Activated B cell treated with CpG ODN at 0.5 μM for 24 hours (primary cell): ENCODE results near the gene TBK1. TPM values are rescaled to one million over a fixed set of nuclear protein-coding genes. Genes with fewer than 3 reads are reported as not detected.

Experiments
- ATAC-seq: fragments of 200-7000 bp; cut with Tn5 transposase; one replicate; pipeline ENCODE4 v1.10.0; 2021; ENCODE audit warnings: low read depth, mild to moderate bottlenecking, moderate library complexity
- CTCF ChIA-PET: fragments of 350-600 bp; sonication (Branson Sonifier 250); formaldehyde crosslinking; loops from one replicate; lab custom pipeline; 2021; ENCODE audit warnings: antibody characterized with exemption; lab: Charles Lee
- POLR2A ChIA-PET: fragments of 350-600 bp; sonication (Branson Sonifier 250); formaldehyde crosslinking; loops from one replicate; lab custom pipeline; 2021; ENCODE audit warnings: antibody characterized with exemption; lab: Charles Lee
- DNase-seq: peaks from one replicate; pipeline ENCODE4 v3.0.0; 2022
- H3K27ac Mint-ChIP-seq: one replicate; pipeline ENCODE4 v1.8.0; 2020; ENCODE audit warnings: mixed read lengths
- H3K27me3 Mint-ChIP-seq: one replicate; pipeline ENCODE4 v1.8.0; 2021; ENCODE audit warnings: mixed read lengths
- H3K36me3 Mint-ChIP-seq: one replicate; pipeline ENCODE4 v1.8.0; 2021; ENCODE audit warnings: low read depth, mixed read lengths
- H3K4me1 Mint-ChIP-seq: one replicate; pipeline ENCODE4 v1.8.0; 2021; ENCODE audit warnings: mixed read lengths
- H3K4me3 Mint-ChIP-seq: one replicate; pipeline ENCODE4 v1.8.0; 2020; ENCODE audit warnings: mild to moderate bottlenecking, mixed read lengths
- H3K9me3 Mint-ChIP-seq: one replicate; pipeline ENCODE4 v1.8.0; 2020; ENCODE audit warnings: mixed read lengths
- CTCF ChIP-seq: fragments of 200-600 bp; IDR thresholded peaks from one replicate; pipeline ENCODE4 v1.8.0; 2022; ENCODE audit warnings: antibody characterized with exemption, mild to moderate bottlenecking
- intact Hi-C: fragments of 100-400 bp; cut with micrococcal nuclease; formaldehyde crosslinking; loops from one replicate; pipeline ENCODE4 v1.15.1; 2024
- total RNA-seq: library from RNA; stranded (reverse); gene quantifications from 2 replicates; pipeline ENCODE4 v1.2.3, GENCODE V29; 2022

The TBK1 gene
- total RNA-seq, 1 donor from 2014 or later = 37.4 TPM

GRCh38 chr12:64418209-64418608, 33.7 kb upstream of the TBK1 start:
- intact Hi-C loops = loop anchor here (5.0 kb wide), 1 partner anchor 69 kb away; no protein-coding TSS in a partner anchor
- H3K4me1 Mint-ChIP-seq = no peaks in the 10 kb centered on the region
- TF ChIP-seq CTCF = no peak
- no peak overlapping the region for H3K27ac Mint-ChIP-seq
- DNase-seq (no peak), ATAC-seq (no peak)
- CTCF ChIA-PET = no interaction called here
- no peaks in the 10 kb centered on the region for H3K9me3 Mint-ChIP-seq
- no peaks in the 10 kb centered on the region for H3K27me3 Mint-ChIP-seq
- H3K4me3 Mint-ChIP-seq = no peak overlapping the region
- POLR2A ChIA-PET = no interaction called here
- peaks cover 84% of the 10 kb centered on the region for H3K36me3 Mint-ChIP-seq

- Mint-ChIP-seq H3K9me3 (no peaks in the 10 kb centered on the region), H3K27me3 (no peaks in the 10 kb centered on the region), H3K27ac (no peak overlapping the region), H3K4me1 (no peaks in the 10 kb centered on the region), H3K4me3 (no peak overlapping the region), H3K36me3 (peaks cover 86% of the 10 kb centered on the region)
- no peak for DNase-seq
- no peak for ATAC-seq
- no peak for TF ChIP-seq CTCF
- ChIA-PET CTCF (no interaction called here), POLR2A (no interaction called here)
- intact Hi-C loops = loop anchor here (5.0 kb wide), 1 partner anchor 68 kb away; no protein-coding TSS in a partner anchor
Measured at GRCh38 chr12:64419696-64420095, 32.2 kb upstream of the TBK1 start.

GRCh38 chr12:64427988-64428387, 23.9 kb upstream of the TBK1 start:
- no peaks in the 10 kb centered on the region for H3K4me1 Mint-ChIP-seq
- intact Hi-C loops = no loop called here
- DNase-seq (no peak), ATAC-seq (no peak)
- ChIA-PET CTCF (no interaction called here), POLR2A (no interaction called here)
- H3K27ac Mint-ChIP-seq = no peak overlapping the region
- no peak overlapping the region for H3K4me3 Mint-ChIP-seq
- peaks cover 88% of the 10 kb centered on the region for H3K36me3 Mint-ChIP-seq
- TF ChIP-seq CTCF = no peak
- no peaks in the 10 kb centered on the region for H3K9me3 Mint-ChIP-seq
- H3K27me3 Mint-ChIP-seq = no peaks in the 10 kb centered on the region

GRCh38 chr12:64428956-64429355, 23.0 kb upstream of the TBK1 start:
- intact Hi-C loops = no loop called here
- Mint-ChIP-seq H3K36me3 (peaks cover 86% of the 10 kb centered on the region), H3K27me3 (no peaks in the 10 kb centered on the region), H3K4me3 (no peak overlapping the region), H3K4me1 (no peaks in the 10 kb centered on the region), H3K27ac (no peak overlapping the region), H3K9me3 (no peaks in the 10 kb centered on the region)
- ATAC-seq (no peak), DNase-seq (no peak)
- ChIA-PET POLR2A (no interaction called here), CTCF (no interaction called here)
- no peak for TF ChIP-seq CTCF

- intact Hi-C loops = no loop called here
- Mint-ChIP-seq H3K9me3 (no peaks in the 10 kb centered on the region), H3K4me1 (no peaks in the 10 kb centered on the region), H3K27ac (no peak overlapping the region), H3K36me3 (peaks cover 86% of the 10 kb centered on the region), H3K4me3 (no peak overlapping the region), H3K27me3 (no peaks in the 10 kb centered on the region)
- TF ChIP-seq CTCF = no peak
- ChIA-PET CTCF (no interaction called here), POLR2A (no interaction called here)
- DNase-seq = no peak
- ATAC-seq = no peak
Measured at GRCh38 chr12:64430886-64431285, 21.0 kb upstream of the TBK1 start.
